ENCODE measurements around the gene CCDC85C. TPM values are rescaled to one million over a fixed set of nuclear protein-coding genes. Genes with fewer than 3 reads are reported as not detected.

Gene CCDC85C
- total and polyA plus RNA-seq, 10 of the 15 experiments (the other 5 are each of a cell fraction or from before 2014, with no cell fraction given), result 0.03 to 3.6 (median 1.1) TPM

DNA sequence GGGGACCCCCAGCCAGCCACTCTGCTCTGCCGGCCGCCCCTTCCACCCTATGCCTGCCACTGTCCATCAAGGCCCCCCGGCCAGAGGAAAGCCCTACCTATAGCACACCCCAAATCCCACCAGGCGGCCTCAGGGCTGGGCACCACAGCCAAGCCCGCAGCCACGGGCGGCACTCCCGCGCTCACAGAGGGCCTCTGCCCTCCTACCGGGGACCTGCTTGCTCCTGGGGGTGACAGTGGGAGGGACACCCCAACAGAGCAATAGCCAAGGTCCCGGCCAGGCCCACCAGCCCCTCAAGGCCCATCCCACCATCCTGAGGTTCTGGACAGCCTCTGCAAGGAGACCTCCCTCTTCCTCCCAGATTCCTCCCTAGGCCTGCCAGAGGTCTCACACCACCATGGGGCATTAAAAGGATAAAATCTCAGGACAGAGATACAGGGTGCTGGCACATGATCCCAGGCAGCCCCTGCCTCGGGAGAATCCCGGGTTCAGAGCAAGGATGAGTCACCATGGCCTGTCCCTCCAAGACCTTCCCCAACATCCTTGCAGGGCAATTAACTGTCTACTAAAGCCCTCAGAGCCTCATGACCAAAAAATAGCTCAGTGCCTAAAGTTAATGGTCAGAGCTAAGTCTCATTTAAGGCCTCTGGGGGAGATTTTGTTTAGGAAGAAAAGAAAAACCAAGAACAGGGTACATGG lies 17.1 kb downstream of the CCDC85C start:
- H3K4me3 ChIP-seq, result no peak overlapping the region
- no peaks in the 10 kb centered on the region for H3K36me3 ChIP-seq (ENCODE audit: control insufficient read depth in 2 of 2, insufficient read depth in 2 of 2, low read length in 1 of 2)
- ChIA-PET SMC1A (ENCODE audit: uncharacterized antibody, unreplicated experiment) (no interaction called here), CTCF (no interaction called here), RAD21 (ENCODE audit: unreplicated experiment) (no interaction called here), POLR2A (no interaction called here)
- in situ Hi-C loops (cut with MboI) (no loop called here), intact Hi-C loops (cut with micrococcal nuclease; ENCODE audit: unreplicated experiment) (no loop called here)
- no peaks in the 10 kb centered on the region for H3K27me3 ChIP-seq (replicated peaks in 1 of 2; ENCODE audit: control insufficient read depth in 2 of 2, insufficient read depth in 2 of 2, low read length in 1 of 2)
- H4K20me1 ChIP-seq (ENCODE audit: control insufficient read depth, insufficient read depth), result no peaks in the 10 kb centered on the region
- TF ChIP-seq SUPT20H (IDR thresholded peaks at IDR 0.05; ENCODE audit: borderline replicate concordance, control insufficient read depth, low read depth, low read length) (no peak), NFXL1 (IDR thresholded peaks at IDR 0.05; ENCODE audit: borderline replicate concordance) (no peak), CREB1 (IDR thresholded peaks at IDR 0.05; ENCODE audit: low read depth) (no peak), BRCA1 (IDR thresholded peaks at IDR 0.05; ENCODE audit: low read depth, low read length) (no peak), STAT3 (IDR thresholded peaks at IDR 0.05; ENCODE audit: low read depth, low read length) (no peak), KDM1A (IDR thresholded peaks at IDR 0.05; ENCODE audit: borderline replicate concordance) (no peak), YBX1 (IDR thresholded peaks at IDR 0.05) (no peak), POLR2A (IDR thresholded peaks at IDR 0.05; ENCODE audit: low read depth, low read length) (no peak), TAF1 (IDR thresholded peaks at IDR 0.05; ENCODE audit: borderline replicate concordance, low read depth, low read length) (no peak), EED (IDR thresholded peaks at IDR 0.05; ENCODE audit: low read depth) (no peak)
- no peak for DNase-seq (ENCODE audit: low read depth, low spot score)
- ATAC-seq, result no peak
- H3K9ac ChIP-seq (ENCODE audit: control insufficient read depth, insufficient read depth, low read length), result no peak overlapping the region
- no peaks in the 10 kb centered on the region for H3K9me3 ChIP-seq (replicated peaks; ENCODE audit: control insufficient read depth, insufficient read depth, low read length)
- WGBS (ENCODE audit: insufficient coverage, insufficient replicate concordance, low lambda C conversion rate, missing lambda C conversion rate), result 41% methylated on average over 13 of the region's 13 CpGs
- H3K4me2 ChIP-seq (ENCODE audit: control insufficient read depth, insufficient read depth), result no peak overlapping the region
- FAIRE-seq, result no peak
- H3K4me1 ChIP-seq (ENCODE audit: control insufficient read depth, insufficient read depth, low read length), result no peaks in the 10 kb centered on the region
- BruUV-seq (replicated peaks), result no TSS peak
- H2AFZ ChIP-seq (ENCODE audit: control insufficient read depth, low read depth, low read length), result no peak overlapping the region
- H3K27ac ChIP-seq (ENCODE audit: control insufficient read depth, insufficient read depth), result no peak overlapping the region
- no peaks in the 10 kb centered on the region for H3K79me2 ChIP-seq (ENCODE audit: control insufficient read depth, insufficient read depth, low read length)

All from GM12878 (cell line).